Cortex of kidney (tissue), 1 donor: ENCODE results near the gene SRSF3.
"Not testable (repeated sequence)": the region's sequence is repeated elsewhere in the genome, so short reads cannot be mapped to it uniquely, and the experiment has no call there.

Experiments
- DNase-seq: peaks from one replicate; lab custom pipeline; 2025; lab: John Stamatoyannopoulos, UW

Gene SRSF3

GRCh38 chr6:36594029-36594815 lies at the start of gene SRSF3:
SRSF3 (plus strand) TSS chr6:36594362; CDS start chr6:36596763, 2,401 bp downstream.
- peak; percentile 49 for DNase-seq

DNA sequence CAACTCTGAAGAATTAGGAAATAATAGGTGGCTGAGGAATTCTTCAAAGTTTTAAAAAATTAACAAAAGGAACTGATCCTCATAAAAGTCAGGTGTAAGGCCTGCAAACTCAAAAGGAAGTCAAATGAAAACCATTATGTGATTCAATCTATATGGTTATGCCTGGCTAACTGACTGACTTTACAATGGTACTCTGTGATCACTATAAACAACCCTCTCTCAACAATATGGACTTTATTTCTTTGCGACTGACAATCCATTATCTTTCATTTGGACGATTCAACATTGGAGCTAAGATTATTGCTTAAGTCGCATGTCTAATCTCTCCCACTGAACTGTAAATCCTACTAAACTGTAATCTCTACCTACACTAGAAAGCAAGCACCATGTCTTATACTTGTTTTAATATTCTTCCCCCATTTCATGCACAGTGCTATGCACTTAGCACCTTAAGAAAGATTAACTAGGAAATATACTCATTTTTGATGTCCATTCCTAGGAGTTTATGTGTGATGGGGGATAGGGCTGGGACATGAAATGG lies 48.3 kb upstream of the SRSF3 start:
- DNase-seq, result no peak

DNA sequence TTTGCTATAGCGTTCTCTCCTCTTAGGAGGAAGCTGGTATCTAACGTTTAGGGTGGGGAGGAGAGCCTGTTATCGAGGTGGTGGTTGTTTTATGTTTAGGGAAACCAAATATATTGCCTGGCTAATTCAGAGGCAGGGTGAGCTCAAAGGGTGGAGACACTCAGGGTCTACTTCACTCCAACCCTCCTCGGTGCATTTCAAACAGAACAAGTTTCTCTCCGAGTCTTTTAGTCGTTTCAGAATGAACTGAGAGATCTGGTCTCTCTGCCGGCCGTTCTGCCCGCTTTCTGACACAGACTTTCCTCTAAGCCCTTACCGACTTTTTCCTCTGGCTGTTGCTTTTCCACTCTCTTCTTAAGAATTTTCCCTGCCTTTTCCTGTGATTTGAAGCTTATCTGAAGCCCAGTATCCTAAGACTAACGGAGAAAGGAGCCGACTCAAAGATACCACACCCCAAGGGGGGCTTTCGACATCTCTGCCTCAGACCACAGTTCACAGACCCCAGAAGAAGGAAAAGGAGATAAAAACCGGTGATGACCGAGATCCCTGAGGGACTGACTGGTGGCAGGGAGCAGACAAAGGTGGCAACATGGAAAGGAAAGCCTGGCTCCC lies 47.7 kb upstream of the SRSF3 start:
- no peak for DNase-seq

- no peak for DNase-seq
These were observed 47.1 kb upstream of the SRSF3 start, which contains the start of gene STK38 for GRCh38 chr6:36546920-36547645. STK38 (minus strand) TSS chr6:36547479; CDS start chr6:36540202, 7,277 bp downstream.

GRCh38 chr6:36547646-36548400 lies 46.3 kb upstream of the SRSF3 start:
- no peak for DNase-seq

DNA sequence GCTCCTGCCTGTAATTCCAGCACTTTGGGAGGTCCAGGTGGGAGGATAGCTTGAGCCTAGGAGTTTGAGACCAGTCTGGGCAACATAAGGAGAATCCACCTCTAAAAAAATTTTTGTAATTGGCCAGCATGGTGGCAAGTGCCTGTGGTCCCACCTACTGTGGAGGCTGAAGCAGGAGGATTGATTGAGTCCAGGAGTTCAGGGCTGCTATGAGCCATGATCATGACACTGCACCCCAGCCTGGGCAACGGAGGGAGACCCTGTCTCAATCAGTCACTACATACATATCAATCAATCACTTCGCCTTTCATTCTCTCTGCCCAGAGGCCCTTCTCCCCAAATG lies 45.8 kb upstream of the SRSF3 start:
- no peak for DNase-seq

DNA sequence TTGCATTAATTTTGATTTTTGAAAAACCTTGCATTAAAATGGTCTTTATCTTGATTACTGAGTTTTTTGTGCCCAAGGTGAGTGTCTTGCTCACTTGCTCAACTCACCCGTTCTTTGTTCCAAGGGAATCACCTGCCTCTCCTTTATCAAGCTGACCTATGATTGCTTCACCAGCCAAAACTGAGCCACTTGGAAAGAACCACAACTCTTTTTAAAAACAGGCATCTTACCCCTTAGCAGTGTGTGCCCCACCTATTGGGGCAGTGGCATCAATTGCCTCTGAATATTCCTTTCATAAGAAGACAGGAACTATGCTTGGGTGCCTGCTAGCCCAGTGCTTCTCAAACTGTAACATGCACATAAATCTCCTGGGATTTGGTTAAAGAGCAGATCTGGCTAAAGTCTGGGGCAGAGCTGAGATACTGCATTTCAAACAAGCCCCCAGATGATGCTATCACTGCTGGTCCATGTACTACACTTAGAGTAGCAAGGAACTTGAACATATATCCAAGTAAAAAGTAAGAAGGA lies 43.6 kb upstream of the SRSF3 start:
- no peak for DNase-seq

DNA sequence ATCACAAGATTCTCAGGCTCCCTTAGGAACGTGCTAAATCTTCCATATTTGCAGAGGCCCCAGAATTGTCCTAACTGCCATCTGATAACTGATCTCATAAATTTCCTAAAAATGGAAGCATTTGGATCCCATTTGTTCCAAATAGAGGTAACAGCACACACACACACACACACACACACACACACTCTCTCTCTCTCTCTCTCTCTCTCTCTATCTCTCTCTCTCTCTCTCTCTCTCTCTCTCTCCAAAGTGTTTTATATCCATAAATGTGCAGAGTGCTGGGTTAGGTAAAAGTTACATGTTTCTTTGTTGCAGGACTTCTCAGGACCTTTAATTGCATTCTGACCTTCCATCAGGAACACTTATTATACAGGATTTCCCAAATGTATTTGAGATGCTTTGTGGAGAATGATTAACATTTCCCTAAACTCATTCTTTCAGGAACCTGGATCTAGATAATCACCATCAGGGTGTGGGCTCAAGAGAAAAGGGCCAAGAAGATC lies 38.4 kb upstream of the SRSF3 start:
- DNase-seq, result no peak

DNA sequence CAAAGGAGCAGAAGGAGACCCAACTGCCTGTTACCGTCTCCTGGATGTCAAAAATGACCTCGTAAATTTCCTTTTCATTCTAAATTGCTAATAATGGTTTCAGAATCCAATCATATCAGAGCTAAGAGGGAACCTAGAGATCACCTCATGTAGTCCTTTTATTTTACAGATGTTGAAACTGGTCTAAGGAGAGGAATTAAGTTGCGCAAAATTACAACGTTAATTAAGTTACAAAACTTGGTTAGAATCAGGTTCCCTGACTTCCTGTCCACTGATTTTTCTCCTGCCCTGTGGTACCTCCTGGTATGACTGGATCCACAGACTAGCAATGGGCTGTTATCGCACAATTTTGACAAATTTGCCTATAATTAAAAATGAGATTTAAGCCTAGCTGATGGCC lies 37.9 kb upstream of the SRSF3 start:
- no peak for DNase-seq

GRCh38 chr6:36559011-36559793 lies 35.0 kb upstream of the SRSF3 start:
- no peak for DNase-seq

- no peak for DNase-seq
These were observed 33.3 kb upstream of the SRSF3 start for GRCh38 chr6:36560822-36561221.

DNA sequence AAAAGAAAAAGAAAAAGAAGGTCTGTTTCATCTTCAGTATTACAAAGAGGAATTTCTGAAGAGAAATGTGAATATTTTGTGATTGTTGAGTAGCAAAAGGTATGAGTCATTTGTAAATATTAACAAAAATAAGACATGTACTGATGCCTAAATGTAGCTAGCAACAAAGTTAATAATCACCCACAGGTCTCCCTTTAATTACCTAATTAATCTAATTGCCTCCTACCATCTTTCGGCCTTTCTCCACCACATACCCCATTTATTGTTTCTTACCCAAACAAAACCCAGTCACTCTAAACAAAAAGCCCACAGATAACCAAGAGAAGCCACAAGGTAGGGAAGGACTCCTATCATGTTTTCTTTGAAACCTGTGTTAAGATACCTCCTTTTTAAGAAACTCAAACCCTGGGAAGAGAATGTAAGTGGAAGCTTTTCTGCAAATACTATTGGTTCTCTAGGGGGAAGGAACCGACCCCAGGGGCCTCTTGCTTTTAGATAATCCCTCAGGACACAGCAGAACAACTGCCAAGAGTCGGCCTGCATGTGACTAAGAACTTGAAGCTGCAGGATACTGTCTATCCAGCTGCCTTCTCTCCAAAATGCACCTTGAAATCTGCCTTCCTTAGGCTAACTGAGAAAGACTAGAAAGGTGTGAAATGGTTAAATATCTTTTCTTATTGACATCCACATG lies 30.8 kb upstream of the SRSF3 start:
- no peak for DNase-seq

DNA sequence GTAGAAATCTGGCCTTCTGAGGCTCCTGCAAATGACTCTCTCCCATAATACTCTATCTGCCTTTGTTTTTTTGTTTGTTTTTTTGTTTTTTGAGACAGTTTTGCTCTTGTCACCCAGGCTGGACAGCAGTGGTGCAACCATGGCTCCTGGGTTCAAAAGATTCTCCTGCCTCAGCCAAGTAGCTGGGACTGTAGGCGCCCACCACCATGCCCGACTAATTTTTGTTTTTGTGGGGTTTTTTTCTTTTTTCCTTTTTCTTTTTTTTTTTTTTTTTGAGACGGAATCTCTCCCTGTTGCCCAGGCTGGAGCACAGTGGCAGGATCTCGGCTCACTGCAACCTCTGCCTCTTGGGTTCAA lies 30.3 kb upstream of the SRSF3 start:
- no peak for DNase-seq

DNA sequence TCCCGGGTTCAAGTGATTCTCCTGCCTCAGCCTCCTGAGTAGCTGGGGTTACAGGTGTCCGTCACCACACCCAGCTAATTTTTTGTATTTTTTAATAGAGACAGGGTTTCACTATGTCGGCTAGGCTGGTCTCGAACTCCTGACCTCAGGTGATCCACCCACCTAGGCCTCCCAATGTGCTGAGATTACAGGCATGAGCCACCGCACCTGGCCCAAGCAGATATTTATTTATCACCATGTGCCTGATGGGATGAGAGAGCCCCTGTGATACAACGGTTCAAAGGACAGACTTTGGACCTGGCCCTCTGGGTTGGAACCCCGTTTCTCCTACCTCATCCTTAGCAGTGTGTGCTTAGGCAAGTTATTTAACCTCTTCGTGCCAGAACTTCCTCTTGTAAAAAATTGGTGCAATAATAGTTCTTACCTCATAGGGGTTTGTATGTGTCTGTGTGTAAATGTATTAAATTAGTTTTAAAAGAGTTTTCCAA lies 27.7 kb upstream of the SRSF3 start:
- DNase-seq, result no peak

DNA sequence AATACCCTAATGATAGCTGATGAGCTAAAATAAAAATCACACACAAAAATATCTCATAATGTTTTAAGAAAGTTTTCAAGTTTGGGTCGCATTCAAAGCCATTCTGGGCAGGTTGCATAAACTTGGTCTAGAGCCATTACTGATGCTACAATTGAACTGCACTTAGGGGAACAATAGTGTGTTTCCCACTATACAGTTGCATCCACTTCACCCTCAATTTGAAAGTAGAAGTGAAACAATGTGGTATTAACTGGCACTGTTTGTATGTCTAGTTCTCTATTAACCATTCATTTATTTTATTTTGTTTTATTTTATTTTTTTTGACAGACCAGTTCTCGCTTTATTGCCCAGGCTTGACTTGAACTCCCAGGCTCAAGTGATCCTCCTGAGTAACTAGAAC lies 23.9 kb upstream of the SRSF3 start:
- DNase-seq, result no peak

DNA sequence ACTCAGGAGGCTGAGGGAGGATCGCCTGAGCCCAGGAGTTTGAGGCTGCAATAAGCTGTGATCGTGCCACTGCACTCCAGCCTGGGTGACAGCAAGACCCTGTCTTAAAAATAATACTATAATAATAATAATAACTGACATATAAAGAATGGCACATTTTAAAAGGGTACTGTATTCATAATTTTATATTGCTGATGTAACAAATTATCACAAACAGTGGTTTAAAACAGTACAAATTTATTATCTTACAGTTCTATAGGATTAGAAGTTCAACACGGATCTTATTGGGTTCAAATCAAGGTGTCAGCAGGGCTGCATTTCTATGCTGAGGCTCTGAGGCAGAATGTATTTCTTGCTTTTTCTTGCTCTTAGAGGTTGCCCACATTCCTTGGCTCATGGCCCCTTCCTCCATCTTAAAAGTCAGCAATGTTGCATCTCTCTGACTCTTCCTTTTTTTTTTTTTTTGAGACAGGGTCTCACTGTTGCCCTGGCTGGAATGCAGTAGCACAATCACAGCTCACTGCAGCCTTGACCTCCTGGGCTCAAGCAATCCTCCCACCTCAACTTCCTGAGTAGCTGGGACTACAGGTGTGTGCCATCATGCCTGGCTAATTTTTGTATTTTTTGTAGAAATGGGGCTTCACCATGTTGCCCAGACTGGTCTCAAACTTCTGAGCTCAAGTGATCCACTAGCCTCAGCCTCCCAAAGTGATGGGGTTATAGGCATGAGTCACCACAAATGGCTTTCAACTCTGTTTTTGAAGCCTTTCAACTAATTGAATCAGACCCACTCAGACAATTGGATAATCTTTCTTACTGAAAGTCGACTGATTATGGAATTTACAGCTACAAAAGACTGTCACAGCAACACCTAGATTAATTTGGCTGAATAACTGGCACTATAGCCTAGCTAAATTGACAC lies 22.8 kb upstream of the SRSF3 start:
- DNase-seq, result no peak

GRCh38 chr6:36572353-36573311 lies 21.5 kb upstream of the SRSF3 start:
- not testable (repeated sequence) for DNase-seq

- DNase-seq, result no peak
These were observed 19.5 kb upstream of the SRSF3 start for GRCh38 chr6:36574679-36575078.
